NCI-H2029 treated with DMSO at 0.1 percent for 48 hours (cell line): Measurements from ENCODE around the gene COP1.
"Not testable (repeated sequence)": the region's sequence is repeated elsewhere in the genome, so short reads cannot be mapped to it uniquely, and the experiment has no call there.

Experiments
- DNase-seq: peaks from one replicate; lab custom pipeline; 2025; lab: John Stamatoyannopoulos, UW

The COP1 gene

DNA sequence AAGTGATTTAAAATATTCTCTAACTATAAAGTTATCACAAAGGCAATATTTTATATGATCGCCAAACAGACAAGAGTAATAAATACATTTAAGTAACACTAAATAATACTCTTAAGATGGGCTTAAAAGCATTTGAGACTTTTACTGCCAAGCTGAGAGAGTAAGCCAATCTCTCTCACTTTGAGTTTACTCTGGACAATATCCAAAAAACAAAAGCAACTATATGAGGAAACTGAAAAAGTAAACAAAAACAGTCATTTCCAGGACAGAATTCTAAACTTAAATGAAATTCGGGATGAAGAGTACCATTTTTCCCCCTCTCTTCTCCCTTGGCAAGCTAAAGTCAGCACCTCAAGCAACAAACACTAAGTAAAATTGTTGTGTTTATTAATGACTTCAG lies 173.2 kb downstream of the COP1 start:
- no peak for DNase-seq

DNA sequence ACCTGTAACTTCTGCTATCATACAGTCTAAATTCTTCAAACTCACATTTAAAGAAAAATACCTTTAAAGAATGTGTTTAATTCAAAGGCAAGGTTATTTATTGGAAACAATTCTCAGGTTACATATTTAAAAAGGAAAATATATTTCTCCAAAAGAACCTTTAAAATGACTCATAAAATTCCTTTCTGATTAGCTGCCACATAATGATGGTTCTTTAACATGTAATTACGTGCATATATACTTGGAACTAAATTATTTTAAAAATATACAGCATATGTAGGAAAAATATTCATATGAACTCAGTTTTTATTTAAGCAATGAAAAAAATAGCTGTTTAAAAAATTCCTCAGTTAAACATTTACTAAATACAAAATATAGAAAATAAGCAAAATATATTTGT lies 173.6 kb downstream of the COP1 start:
- DNase-seq: no peak

DNA sequence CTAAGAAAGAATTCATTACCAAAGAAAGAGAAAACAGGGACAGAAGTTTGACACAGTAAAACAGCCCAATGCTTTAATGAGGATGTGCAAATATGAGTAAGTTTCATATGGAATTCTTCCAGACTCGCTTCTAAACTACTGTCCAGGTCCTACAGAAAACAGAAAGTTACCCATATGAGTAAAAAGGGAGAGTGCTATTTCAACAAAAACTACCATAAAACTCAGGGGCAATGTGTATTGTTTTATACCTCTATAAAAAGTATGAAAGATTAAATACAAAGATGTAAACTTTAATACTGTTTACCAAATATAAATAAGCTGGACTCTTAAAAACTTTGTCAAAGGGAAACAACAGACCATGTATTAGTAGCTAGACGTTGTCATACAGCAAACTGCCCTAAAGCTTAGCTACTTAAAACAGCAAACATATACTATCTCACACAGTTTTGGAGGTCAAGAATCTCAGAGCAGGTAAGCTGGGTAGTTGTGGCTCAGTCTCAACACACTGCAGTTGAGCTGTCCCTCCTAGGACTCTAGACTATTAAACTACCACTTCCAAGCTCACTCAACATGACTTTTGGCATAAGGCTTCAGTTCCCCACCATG lies 174.9 kb downstream of the COP1 start:
- DNase-seq: no peak

DNA sequence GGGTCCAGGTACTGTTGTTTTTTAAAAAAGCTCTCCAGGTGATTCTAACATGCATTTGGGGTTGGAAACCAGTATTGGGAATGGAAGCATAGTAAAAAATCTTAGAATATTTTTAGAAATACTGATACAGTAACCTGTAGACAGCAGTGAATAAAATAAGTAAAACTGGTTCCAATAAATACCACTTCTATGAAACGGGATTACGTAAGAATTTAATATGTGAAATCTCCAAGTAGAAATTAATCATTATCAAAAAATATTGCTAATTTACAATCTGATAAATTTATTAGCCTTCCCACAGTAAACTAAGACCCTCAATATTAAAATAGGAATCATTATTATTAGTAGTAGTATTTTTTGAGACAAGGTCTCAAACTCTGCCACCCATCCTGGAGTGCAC lies 177.5 kb downstream of the COP1 start:
- no peak for DNase-seq

DNA sequence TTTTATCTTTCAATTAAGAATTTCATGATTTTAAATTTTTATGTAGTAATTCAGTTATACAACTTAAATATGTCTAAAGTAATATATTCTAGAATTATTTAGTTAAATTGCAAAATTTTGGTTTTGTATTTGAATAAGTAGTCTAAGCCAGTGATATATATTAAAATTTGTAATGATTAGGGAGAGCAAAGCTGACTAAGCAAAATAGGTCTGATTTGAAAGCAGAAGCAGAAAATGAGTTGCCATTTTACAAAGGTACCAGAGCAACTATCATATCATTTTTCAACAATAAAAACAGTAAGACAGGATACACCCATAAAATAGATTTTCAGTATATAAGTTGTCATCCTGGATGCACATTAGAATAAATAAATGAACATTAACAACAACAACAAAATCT lies 177.9 kb downstream of the COP1 start:
- DNase-seq: no peak

DNA sequence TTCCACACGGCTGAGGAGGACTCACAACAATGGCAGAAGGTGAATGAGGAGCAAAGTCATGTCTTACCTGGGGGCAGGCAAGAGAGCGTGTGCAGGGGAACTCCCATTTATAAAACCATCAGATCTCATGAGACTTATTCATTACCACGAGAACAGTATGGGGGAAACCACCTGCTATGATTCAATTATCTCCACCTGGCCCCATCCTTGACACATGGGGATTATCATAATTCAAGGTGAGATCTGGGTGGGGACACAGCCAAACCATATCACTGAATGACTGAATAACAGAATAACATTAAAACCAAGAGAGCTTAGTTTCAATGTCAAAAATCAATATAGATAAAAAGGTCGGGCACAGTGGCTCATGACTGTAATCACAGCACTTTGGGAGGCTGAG lies 179.2 kb downstream of the COP1 start:
- not testable (repeated sequence) for DNase-seq

DNA sequence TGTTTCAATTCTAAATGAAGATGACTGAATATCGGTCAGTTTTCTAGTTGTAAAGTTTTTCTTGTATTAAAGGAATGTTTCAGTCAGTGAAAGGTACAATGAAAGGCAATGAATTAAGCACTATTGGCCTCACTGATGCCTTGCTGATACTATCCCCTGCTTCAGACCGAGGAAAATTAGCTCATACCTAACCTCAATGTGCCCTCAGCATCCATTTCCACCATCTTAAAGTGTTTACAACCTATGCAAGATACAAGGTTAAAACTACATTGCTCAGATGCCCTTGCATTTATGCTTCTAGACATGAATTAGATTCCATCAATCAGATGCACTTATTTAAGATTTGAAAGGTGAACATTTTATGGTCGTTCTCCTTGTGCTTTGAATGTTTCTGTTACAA lies 184.5 kb downstream of the COP1 start:
- no peak for DNase-seq

DNA sequence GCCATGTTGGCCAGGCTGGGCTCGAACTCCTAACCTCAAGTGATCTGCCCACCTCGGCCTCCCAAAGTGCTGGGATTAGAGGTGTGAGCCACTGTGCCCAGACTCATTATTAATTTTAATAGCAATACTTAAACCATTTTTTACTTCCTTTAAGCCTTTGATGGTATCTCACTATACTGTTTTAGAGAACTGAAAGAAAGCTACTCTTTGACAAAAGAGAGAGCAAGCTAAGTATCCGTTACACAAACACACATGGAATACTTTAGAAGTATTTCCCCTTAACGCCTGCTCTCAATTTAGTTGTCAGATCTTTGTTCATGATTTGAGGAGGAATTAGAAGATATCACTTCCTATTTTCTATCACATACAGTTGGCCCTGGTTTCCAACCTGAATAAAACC lies 189.4 kb downstream of the COP1 start:
- DNase-seq: no peak

DNA sequence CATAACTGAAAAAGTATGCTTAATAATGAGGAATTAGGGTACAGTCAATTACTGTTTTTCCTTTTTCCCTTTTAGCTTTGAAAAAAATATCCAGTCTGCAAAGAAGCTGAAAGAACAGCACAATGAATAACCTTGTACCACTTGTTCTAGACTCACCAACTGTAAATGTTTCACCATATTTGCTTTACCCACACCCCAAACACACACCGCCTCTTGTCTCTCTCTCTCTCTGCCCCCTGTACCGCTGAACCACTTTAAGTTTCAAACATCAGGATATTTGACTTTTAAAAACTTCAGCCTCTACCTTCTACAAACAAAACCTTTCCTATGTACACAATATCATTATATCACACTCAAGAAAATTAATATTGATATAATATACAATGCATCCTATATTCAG lies 197.1 kb downstream of the COP1 start:
- DNase-seq: no peak

DNA sequence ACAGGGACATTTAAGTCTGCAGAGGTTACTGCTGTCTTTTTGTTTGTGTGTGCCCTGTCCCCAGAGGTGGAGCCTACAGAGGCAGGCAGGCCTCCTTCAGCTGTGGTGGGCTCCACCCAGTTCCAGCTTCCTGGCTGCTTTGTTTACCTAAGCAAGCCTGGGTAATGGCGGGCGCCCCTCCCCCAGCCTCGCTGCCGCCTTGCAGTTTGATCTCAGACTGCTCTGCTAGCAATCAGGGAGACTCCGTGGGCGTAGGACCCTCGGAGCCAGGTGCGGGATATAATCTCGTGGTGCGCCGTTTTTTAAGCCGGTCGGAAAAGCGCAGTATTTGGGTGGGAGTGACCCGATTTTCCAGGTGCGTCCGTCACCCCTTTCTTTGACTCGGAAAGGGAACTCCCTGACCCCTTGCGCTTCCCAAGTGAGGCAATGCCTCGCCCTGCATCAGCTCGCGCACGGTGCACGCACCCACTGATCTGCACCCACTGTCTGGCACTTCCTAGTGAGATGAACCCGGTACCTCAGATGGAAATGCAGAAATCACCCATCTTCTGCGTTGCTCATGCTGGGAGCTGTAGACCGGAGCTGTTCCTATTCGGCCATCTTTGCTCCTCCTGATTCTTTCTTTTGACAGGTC lies 199.2 kb downstream of the COP1 start:
- DNase-seq: not testable (repeated sequence)

DNA sequence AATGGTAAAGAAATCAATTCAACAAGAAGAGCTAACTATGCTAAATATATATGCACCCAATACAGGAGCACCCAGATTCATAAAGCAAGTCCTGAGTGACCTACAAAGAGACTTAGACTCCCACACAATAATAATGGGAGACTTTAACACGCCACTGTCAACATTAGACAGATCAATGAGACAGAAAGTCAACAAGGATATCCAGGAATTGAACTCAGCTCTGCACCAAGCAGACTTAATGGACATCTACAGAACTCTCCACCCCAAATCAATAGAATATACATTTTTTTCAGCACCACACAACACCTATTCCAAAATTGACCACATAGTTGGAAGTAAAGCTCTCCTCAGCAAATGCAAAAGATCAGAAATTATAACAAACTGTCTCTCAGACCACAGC lies 212.4 kb downstream of the COP1 start:
- not testable (repeated sequence) for DNase-seq

DNA sequence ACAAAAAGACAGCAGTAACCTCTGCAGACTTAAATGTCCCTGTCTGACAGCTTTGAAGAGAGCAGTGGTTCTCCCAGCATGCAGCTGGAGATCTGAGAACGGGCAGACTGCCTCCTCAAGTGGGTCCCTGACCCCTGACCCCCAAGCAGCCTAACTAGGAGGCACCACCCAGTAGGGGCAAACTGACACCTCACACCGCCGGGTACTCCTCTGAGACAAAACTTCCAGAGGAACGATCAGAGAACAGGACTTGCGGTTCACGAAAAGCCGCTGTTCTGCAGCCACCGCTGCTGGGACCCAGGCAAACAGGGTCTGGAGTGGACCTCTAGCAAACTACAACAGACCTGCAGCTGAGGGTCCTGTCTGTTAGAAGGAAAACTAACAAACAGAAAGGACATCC lies 214.3 kb downstream of the COP1 start:
- DNase-seq: not testable (repeated sequence)

DNA sequence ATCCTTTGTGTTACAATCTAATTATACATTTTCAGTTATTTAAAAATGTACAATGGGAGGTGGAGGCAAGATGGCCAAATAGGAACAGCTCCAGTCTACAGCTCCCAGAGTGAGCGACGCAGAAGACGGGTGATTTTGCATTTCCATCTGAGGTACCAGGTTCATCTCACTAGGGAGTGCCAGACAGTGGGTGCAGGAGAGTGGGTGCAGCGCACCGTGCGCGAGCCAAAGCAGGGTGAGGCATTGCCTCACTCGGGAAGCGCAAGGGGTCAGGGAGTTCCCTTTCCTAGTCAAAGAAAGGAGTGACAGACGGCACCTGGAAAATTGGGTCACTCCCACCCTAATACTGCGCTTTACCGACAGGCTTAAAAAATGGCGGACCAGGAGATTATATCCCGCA lies 214.9 kb downstream of the COP1 start:
- not testable (repeated sequence) for DNase-seq

DNA sequence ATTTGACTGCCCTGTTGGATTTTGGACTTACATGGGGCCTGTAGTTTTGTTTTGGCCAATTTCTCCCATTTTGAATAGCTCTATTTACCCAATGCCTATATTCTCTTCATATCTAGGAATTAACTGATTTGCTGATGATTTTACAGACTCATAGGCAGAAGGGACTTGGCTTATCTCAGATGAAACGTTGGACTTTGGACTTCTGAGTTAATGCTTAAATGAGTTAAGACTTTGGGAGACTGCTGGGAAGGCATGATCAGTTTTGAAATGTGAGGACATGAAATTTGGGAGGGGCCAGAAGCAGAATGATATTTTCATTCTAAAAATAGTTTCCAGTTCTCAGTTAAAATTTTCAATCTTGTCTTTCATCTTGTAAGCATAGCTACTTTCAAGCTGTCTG lies 222.3 kb downstream of the COP1 start:
- DNase-seq: no peak

DNA sequence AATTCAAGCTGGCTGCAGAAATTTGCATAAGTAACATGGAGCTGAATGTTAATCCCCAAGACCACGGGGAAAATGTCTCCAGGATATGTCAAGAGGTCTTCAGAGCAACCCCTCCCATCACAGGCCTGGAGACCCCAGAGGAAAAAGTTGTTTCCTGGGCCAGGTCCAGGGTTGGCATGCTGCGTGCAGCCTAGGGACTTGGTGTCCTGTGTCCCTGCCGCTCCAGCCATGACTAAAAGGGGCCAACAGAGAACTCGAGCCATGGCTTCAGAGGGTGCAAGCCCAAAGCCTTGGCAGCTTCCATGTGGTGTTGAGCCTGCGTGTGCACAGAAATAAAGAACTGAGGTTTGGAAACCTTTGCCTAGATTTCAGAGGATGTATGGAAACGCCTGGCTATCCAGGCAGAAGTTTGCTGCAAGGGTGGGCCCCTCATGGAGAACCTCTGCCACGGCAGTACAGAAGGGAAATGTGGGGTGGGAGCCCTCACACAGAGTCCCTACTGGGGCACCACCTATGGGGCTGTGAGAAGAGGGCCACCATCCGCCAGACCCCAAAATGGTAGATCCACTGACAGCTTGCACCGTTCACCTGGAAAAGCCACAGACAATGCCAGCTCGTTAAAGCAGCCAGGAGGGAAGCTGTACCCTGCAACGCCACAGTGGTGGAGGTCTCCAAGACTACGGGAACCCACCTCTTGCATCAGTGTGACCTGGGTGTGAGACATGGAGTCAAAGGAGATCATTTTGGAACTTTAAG lies 222.9 kb downstream of the COP1 start:
- no peak for DNase-seq

DNA sequence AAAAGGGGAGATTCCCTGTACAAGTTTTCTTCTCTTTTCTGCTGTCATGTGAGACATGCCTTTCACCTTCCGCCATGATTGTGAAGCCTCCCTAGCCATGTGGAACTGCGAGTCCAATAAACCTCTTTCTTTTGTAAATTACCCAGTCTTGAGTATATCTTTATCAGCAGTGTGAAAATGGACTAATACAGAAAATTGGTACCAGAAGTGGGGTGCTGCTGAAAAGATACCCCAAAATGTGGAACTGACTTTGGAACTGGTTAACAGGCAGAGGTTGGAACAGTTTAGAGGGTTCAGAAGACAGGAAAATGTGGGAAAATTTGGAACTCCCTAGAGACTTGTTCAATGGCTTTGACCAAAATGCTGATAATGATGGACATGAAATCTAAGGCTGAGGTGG lies 223.7 kb downstream of the COP1 start:
- DNase-seq: not testable (repeated sequence)

DNA sequence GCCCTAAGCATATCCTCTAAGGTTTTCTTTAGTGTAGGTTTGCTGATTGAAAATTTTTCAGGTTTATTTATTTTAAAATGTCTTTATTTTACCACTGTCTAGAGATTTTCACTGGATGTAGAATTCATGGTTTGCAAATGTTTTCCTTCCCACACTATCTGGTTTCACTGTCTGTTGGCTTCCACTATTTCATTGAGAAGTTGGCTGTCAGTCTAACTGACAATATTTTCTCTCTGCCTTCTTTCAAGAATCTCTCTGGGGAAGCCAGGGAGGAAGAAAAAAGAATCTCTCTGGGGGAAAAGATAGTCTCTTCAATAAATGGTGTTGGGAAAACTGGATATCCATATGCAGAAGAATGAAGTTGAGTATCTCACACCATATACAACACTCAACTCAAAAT lies 226.0 kb downstream of the COP1 start:
- no peak for DNase-seq

DNA sequence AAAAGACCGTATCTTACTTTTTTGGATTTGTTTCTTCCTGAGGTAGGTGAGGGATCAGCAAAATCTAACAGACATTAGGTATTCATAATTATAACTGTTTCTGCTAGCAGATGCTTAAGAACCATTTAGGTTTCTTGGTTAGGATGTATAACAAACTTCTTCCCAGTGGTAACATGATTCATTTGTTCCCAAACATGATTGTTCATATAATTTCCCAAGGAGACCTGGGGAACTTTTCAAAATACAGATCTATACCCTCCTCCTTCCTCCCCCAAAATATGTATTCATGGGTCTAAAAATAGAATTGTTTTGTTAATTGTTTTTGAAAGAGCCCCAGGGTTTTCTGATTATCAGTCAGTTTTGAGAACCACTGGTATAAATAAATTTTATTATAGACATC lies 228.2 kb downstream of the COP1 start:
- DNase-seq: no peak

DNA sequence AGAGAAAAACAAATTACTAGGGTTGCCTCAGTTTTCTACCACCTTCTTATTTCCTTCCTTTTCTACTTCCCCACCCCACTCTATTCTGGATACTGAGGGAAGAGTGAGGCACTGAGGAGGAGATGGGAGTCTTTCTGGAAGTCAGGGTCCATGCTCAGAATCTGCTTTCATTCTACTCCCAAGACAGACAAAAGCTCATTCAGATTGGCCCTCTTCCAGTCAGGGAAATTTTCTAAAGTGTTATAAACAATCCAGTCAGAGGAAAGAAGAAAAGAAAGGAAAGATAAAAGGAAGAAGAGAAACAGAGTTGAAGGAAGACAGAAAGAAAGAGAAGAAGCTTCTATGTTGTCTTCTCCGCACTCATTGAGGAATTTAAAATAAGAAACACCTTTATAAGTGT lies 228.6 kb downstream of the COP1 start:
- DNase-seq: no peak

DNA sequence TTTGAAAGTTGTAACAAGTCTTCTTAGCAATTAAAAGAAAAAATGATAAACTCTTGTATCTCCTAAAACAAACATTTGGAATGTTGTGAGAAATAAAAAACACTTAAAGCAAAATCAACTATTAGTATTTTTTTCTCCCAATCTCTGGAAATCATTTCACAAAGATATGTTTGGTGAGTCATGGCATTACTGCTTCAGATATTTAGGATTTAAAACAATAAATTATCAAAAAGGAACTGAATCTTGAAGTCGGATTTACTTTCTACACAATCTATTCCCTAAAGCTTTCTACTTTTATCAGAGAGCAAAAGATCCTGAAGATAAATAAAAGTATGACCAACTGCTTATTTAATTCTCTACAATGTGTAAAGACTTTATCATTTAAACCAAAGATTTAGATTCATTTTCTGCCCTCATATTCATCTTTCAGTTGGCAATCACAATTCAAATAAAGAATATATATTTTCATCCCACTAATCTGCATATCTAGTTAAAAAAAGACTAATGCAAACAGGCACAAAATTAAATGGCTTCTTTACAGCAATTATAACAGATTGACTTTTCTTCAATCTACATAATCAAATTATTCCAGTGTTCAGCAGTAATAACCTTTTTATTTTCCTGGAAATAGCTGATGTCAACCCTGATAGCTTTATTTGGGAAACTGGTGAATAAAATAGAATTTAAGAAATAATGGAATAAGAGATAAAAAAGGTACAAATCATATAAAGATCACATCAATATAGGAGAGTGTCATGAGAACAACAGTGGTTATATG lies 230.0 kb downstream of the COP1 start:
- no peak for DNase-seq

DNA sequence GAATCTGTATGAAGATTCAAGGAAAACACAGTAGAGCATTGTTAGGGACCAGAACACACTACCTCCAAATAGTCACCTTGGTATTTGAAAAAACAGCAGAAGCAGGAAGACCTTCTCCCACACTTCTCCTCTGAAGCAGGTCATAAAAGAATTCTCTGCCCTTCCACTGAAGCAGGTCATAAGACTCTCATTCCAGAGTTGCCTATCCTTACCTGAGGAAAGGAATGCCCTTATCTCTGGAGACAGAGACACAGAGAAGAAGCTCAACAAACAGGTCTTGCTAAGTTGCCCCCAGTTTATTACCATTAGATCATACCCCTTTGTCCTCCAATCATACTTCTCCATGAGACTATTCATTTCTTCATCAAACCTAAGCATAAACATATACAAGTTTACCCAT lies 237.9 kb downstream of the COP1 start:
- DNase-seq: no peak

DNA sequence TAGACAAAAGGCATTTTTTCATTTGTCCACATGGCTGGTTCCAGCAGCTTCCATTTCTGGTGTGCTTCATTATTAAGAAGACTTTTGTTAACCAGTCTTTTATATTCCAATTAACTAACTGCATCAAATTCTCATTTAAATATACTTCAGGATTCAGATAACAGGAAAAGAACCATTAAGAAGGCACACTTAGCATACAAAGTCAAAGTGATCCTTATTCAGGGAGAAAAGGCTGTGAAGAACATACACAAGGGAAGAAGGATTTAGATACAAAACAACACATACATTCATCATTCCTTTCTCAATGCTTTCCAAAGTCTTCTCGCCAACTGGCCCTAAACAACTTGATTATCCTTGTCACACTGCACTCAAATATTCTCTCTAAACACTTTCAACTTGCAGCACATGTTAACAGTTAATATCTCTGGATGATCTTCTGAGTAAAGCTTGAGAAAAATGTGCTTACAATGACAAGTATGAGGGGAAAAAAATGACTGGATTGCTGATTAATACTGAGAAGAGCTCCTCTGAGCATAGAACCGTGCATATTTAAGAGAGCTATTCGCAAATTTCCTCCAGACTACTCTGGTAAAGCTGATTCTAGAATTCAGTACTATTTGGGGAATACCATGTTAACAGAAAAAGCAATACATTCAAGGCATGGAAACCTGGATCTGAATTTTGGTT lies 238.5 kb downstream of the COP1 start:
- DNase-seq: no peak
